Endothelial cell of umbilical vein (primary cell): ENCODE measurements around the gene BMPR1A.

ENCODE experiments used
- CTCF ChIP-seq, 2 donors: IDR thresholded peaks; 1 replicate in 1 of 2; 2 replicates in 1 of 2; pipeline ENCODE4 v1.5.1; 2011; ENCODE audit warnings: low read length in 2 of 2, mild to moderate bottlenecking in 2 of 2, moderate library complexity in 2 of 2, control low read depth in 1 of 2, inconsistent platforms in 1 of 2, low read depth in 1 of 2; ENCODE audit not compliant: insufficient read depth in 1 of 2; ENCODE audit errors: extremely low read depth in 1 of 2
- EZH2 ChIP-seq: IDR thresholded peaks from 2 replicates; pipeline ENCODE4 v1.6.1; 2012; ENCODE audit warnings: borderline replicate concordance, low read depth, mild to moderate bottlenecking, moderate library complexity, low read length, inconsistent platforms; ENCODE audit not compliant: severe bottlenecking
- FOS ChIP-seq: IDR thresholded peaks from 2 replicates; pipeline ENCODE4 v1.6.1; 2011; ENCODE audit warnings: mild to moderate bottlenecking, low read length, moderate library complexity, borderline replicate concordance; ENCODE audit not compliant: insufficient read depth
- JUN ChIP-seq: IDR thresholded peaks from 2 replicates; pipeline ENCODE4 v1.6.1; 2011; ENCODE audit warnings: borderline replicate concordance, low read depth; ENCODE audit not compliant: insufficient read length, insufficient read depth
- MAX ChIP-seq: IDR thresholded peaks from 2 replicates; pipeline ENCODE4 v1.6.1; 2011; ENCODE audit not compliant: insufficient read depth, insufficient read length
- MYC ChIP-seq: IDR thresholded peaks from one replicate; pipeline ENCODE4 v1.6.1; 2011; ENCODE audit warnings: mild to moderate bottlenecking, low read depth, low read length
- POLR2A ChIP-seq: IDR thresholded peaks from 2 replicates; pipeline ENCODE4 v1.6.1; 2012; ENCODE audit warnings: low read depth, mild to moderate bottlenecking, control low read depth, low read length
- POLR2AphosphoS5 ChIP-seq: IDR thresholded peaks from 2 replicates; pipeline ENCODE4 v1.6.1; 2012; ENCODE audit warnings: low read depth, mild to moderate bottlenecking, control low read depth, low read length, moderate library complexity; ENCODE audit not compliant: insufficient read depth

GRCh38 chr10:86957471-86958115 lies 201.2 kb downstream of the BMPR1A start, which contains the start of gene MMRN2:
- TF ChIP-seq CTCF (IDR thresholded peaks at IDR 0.05; ENCODE audit: extremely low read depth in 1 of 2, insufficient read depth in 1 of 2, low read depth in 1 of 2, low read length in 2 of 2) (no peak), POLR2A (peak; percentile 76), POLR2AphosphoS5 (peak; percentile 57), JUN (no peak), EZH2 (no peak), FOS (no peak), MYC (no peak), MAX (no peak)
